Lung (tissue), 12 donors: Measurements from ENCODE around the gene SPNS2. TPM values are rescaled to one million over a fixed set of nuclear protein-coding genes. Genes with fewer than 3 reads are reported as not detected.

Experiments
- ATAC-seq: fragments of 200-7000 bp; cut with Tn5 transposase; one replicate; pipeline ENCODE4 v1.9.1; 2020; ENCODE audit warnings: moderate number of reproducible peaks; ENCODE audit not compliant: insufficient read depth, low FRiP score
- DNase-seq, 3 donors: peaks; one replicate each; pipeline ENCODE4 v3.0.0-alpha.2; 2013 to 2017
- H3K27ac ChIP-seq, 2 donors: one replicate each; pipeline ENCODE4 v1.5.1; 2013; ENCODE audit warnings: mild to moderate bottlenecking in 2 of 2, moderate library complexity in 2 of 2, control low read depth in 1 of 2, inconsistent platforms in 1 of 2, low read depth in 1 of 2, low read length in 1 of 2
- H3K27me3 ChIP-seq, 3 donors: one replicate each; pipeline ENCODE4 v1.5.1; 2013; ENCODE audit warnings: low read length in 2 of 3; ENCODE audit not compliant: control insufficient read depth in 3 of 3, insufficient read depth in 3 of 3
- H3K36me3 ChIP-seq, 4 donors: one replicate each; pipeline ENCODE4 v1.5.1; 2013; ENCODE audit warnings: low read length in 4 of 4, mild to moderate bottlenecking in 1 of 4, moderate library complexity in 1 of 4; ENCODE audit not compliant: control insufficient read depth in 4 of 4, insufficient read depth in 4 of 4
- H3K4me1 ChIP-seq, 5 donors: one replicate each; pipeline ENCODE4 v1.5.1; 2013; ENCODE audit warnings: low read length in 5 of 5, mild to moderate bottlenecking in 2 of 5, moderate library complexity in 1 of 5; ENCODE audit not compliant: control insufficient read depth in 5 of 5, insufficient read depth in 5 of 5
- H3K4me3 ChIP-seq: one replicate; pipeline ENCODE4 v1.5.1; 2013; ENCODE audit warnings: mild to moderate bottlenecking, control low read depth, moderate library complexity
- H3K9ac ChIP-seq, 2 donors: one replicate each; pipeline ENCODE4 v1.5.1; 2013; ENCODE audit warnings: low read length in 2 of 2, control low read depth in 1 of 2; ENCODE audit not compliant: insufficient read depth in 1 of 2
- H3K9me3 ChIP-seq, 4 donors: one replicate each; pipeline ENCODE4 v1.5.1; 2013; ENCODE audit warnings: low read length in 3 of 4, mild to moderate bottlenecking in 1 of 4, moderate library complexity in 1 of 4; ENCODE audit not compliant: control insufficient read depth in 4 of 4, insufficient read depth in 3 of 4
- WGBS, 2 donors: extraction: QIAGEN DNeasy Blood & Tissue Kit; methylation state at CpG; one replicate each; pipeline ENCODE4 v1.1.7; 2013; 5-methylcytosine and 5-hydroxymethylcytosine counted together
- polyA plus RNA-seq, 2 donors: library from polyadenylated mRNA; stranded (reverse); fragments of 200-250 nt; gene quantifications; one replicate each; pipeline ENCODE4 v1.2.1, GENCODE V29; 2013
- total RNA-seq, 2 donors: library from RNA; depleted of rRNA in 1 of 2; stranded (reverse); fragments of >200 nt in 1 of 2; gene quantifications; one replicate each; pipeline ENCODE4 v1.2.1, GENCODE V29; 2014 to 2021
- TF ChIP-seq, protein P1 (sequence below): IDR thresholded peaks from 2 replicates; pipeline ENCODE4 v1.5.1; 2012; ENCODE audit warnings: mild to moderate bottlenecking; ENCODE audit errors: control extremely low read depth, extremely low read depth
- donor health status: control.
- donor health status: control.
- donor health status: Bipolar disorder and iron deficiency.
- donor health status: healthy.
- donor health status: DM: yes; HTN: yes; CAD: no.

The SPNS2 gene
- total and polyA plus RNA-seq, 4 donors: 26.8 to 60.1 (median 42.5) TPM

- Histone ChIP-seq H3K4me3 (no peak overlapping the region), H3K36me3 (no peaks in the 10 kb centered on the region), H3K9ac (no peak overlapping the region), H3K27ac (peak overlapping the region in 1 of 2 donors; percentile 62), H3K27me3 (no peaks in the 10 kb centered on the region), H3K9me3 (no peaks in the 10 kb centered on the region), H3K4me1 (peaks cover 0 to 8% (median 0%) of the 10 kb centered on the region in 5 donors)
- DNase-seq: no peak
- TF ChIP-seq, protein P1, sequence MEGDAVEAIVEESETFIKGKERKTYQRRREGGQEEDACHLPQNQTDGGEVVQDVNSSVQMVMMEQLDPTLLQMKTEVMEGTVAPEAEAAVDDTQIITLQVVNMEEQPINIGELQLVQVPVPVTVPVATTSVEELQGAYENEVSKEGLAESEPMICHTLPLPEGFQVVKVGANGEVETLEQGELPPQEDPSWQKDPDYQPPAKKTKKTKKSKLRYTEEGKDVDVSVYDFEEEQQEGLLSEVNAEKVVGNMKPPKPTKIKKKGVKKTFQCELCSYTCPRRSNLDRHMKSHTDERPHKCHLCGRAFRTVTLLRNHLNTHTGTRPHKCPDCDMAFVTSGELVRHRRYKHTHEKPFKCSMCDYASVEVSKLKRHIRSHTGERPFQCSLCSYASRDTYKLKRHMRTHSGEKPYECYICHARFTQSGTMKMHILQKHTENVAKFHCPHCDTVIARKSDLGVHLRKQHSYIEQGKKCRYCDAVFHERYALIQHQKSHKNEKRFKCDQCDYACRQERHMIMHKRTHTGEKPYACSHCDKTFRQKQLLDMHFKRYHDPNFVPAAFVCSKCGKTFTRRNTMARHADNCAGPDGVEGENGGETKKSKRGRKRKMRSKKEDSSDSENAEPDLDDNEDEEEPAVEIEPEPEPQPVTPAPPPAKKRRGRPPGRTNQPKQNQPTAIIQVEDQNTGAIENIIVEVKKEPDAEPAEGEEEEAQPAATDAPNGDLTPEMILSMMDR: no peak
- 71 to 83% methylated on average over 9 of the region's 9 CpGs for WGBS, 2 donors
- ATAC-seq: no peak
Observed at GRCh38 chr17:4490109-4490591, 8.5 kb upstream of the SPNS2 start.

DNA sequence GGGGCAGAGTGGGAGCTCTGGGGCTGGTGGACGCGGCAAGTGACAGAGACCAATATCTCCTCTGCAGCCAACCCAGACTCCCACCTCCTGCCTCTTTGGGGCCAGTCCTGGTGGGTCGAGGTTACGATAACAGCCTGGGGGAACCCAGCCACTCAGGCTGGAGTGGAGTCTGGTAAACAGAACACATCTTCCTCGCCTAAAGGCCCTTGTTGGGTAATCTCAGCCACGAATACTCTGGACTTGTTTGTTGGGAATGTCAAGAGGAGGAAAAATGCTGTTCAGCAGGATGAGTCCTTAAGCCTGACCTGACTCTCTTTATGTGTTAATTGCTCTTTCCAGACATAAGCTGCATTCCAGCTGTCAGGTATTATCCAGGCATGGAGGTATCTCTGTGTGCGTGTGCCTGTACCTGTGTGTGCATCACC lies 8.0 kb upstream of the SPNS2 start:
- DNase-seq (peak in 1 of 3 donors; percentile 50), ATAC-seq (peak; percentile 14)
- peaks cover 0 to 8% (median 0%) of the 10 kb centered on the region in 5 donors for H3K4me1 ChIP-seq
- H3K27me3 ChIP-seq: no peaks in the 10 kb centered on the region
- WGBS, 2 donors: 65 to 73% methylated on average over 7 of the region's 7 CpGs
- H3K9ac ChIP-seq: no peak overlapping the region
- peak overlapping the region in 1 of 2 donors; percentile 62 for H3K27ac ChIP-seq
- no peaks in the 10 kb centered on the region for H3K36me3 ChIP-seq
- H3K9me3 ChIP-seq: no peaks in the 10 kb centered on the region
- TF ChIP-seq, protein P1: no peak
- H3K4me3 ChIP-seq: no peak overlapping the region

- H3K9ac ChIP-seq: no peak overlapping the region
- 39 to 41% methylated on average over 20 of the region's 20 CpGs for WGBS, 2 donors
- H3K27me3 ChIP-seq: peaks cover 0 to 2% (median 0%) of the 10 kb centered on the region in 3 donors
- no peaks in the 10 kb centered on the region for H3K9me3 ChIP-seq
- ATAC-seq: peak; percentile 44
- DNase-seq: peak; percentile 76 to 80 (median 80)
- H3K4me1 ChIP-seq: peaks cover 0 to 8% (median 0%) of the 10 kb centered on the region in 5 donors
- no peak overlapping the region for H3K27ac ChIP-seq
- TF ChIP-seq, protein P1: no peak
- H3K4me3 ChIP-seq: no peak overlapping the region
- no peaks in the 10 kb centered on the region for H3K36me3 ChIP-seq
Observed at GRCh38 chr17:4492721-4493561, 5.7 kb upstream of the SPNS2 start.
